8988T (cell line): ENCODE data around the gene RPL31.

Source experiments
- DNase-seq: peaks from one replicate; pipeline ENCODE4 v3.0.0; 2011

Gene RPL31

GRCh38 chr2:100997509-100998234, 4.4 kb upstream of the RPL31 start:
- DNase-seq = no peak

GRCh38 chr2:100998235-100998573, 3.9 kb upstream of the RPL31 start:
- DNase-seq = no peak

- DNase-seq = no peak
These were observed 2.1 kb upstream of the RPL31 start for GRCh38 chr2:100999995-101000394.

- no peak for DNase-seq
These were observed 631 bp downstream of the RPL31 start for GRCh38 chr2:101002562-101003277.

- no peak for DNase-seq
These were observed 1.2 kb downstream of the RPL31 start for GRCh38 chr2:101003278-101003775.

- no peak for DNase-seq
These were observed 2.7 kb downstream of the RPL31 start for GRCh38 chr2:101004620-101005325.

- no peak for DNase-seq
These were observed 4.1 kb downstream of the RPL31 start for GRCh38 chr2:101006065-101006715.

- DNase-seq = no peak
These were observed 5.6 kb downstream of the RPL31 start for GRCh38 chr2:101007415-101008345.

GRCh38 chr2:101011152-101011551, 9.1 kb downstream of the RPL31 start:
- DNase-seq = no peak

- DNase-seq = no peak
These were observed 10.1 kb downstream of the RPL31 start for GRCh38 chr2:101012054-101012705.

GRCh38 chr2:101012706-101013181, 10.7 kb downstream of the RPL31 start:
- DNase-seq = no peak

- no peak for DNase-seq
These were observed 12.3 kb downstream of the RPL31 start for GRCh38 chr2:101014264-101014857.

- no peak for DNase-seq
These were observed 15.3 kb downstream of the RPL31 start for GRCh38 chr2:101017371-101017770.

GRCh38 chr2:101018934-101019333, 16.8 kb downstream of the RPL31 start:
- DNase-seq = no peak

- no peak for DNase-seq
These were observed 20.1 kb downstream of the RPL31 start for GRCh38 chr2:101022221-101022620.

- no peak for DNase-seq
These were observed 21.4 kb downstream of the RPL31 start for GRCh38 chr2:101023327-101024107.

- no peak for DNase-seq
These were observed 23.5 kb downstream of the RPL31 start for GRCh38 chr2:101025561-101025960.

GRCh38 chr2:101026253-101026701, 24.2 kb downstream of the RPL31 start:
- no peak for DNase-seq

- DNase-seq = no peak
These were observed 24.9 kb downstream of the RPL31 start for GRCh38 chr2:101026923-101027469.

- no peak for DNase-seq
These were observed 25.8 kb downstream of the RPL31 start for GRCh38 chr2:101027852-101028251.
